Endothelial cell of umbilical vein (primary cell): Measurements from ENCODE around the gene CD93. TPM values are rescaled to one million over a fixed set of nuclear protein-coding genes. Genes with fewer than 3 reads are reported as not detected.

Source experiments
- BruUV-seq: library from RNA; stranded (reverse); fragments of 400-500 nt; replicated peaks from 2 replicates; lab custom pipeline; 2021; lab: Mats Ljungman, UMichigan
- CTCF ChIA-PET: fragments of 300-600, 350-600 bp; sonication (Branson Sonifier 250); formaldehyde crosslinking; loops from one replicate; lab custom pipeline; 2021; ENCODE audit warnings: antibody characterized with exemption, inconsistent platforms; lab: Charles Lee
- POLR2A ChIA-PET: fragments of 300-600, 350-600 bp; sonication (Branson Sonifier 250); formaldehyde crosslinking; loops from one replicate; lab custom pipeline; 2021; ENCODE audit warnings: antibody characterized with exemption, inconsistent platforms; lab: Charles Lee
- DNase-seq: peaks from one replicate; pipeline ENCODE4 v3.0.0-alpha.2; 2011; ENCODE audit warnings: low read depth, low spot score
- FAIRE-seq: peaks from 2 replicates; lab custom pipeline; 2011; peaks lifted over from hg19 to GRCh38; lab: Jason Lieb, UNC
- H2AFZ ChIP-seq: 2 replicates; pipeline ENCODE4 v1.6.0; 2012; ENCODE audit warnings: low read depth, low read length, control low read depth, inconsistent platforms
- H3K27ac ChIP-seq: 2 replicates; pipeline ENCODE4 v1.5.1; 2011; ENCODE audit warnings: low read depth, mild to moderate bottlenecking, control low read depth, low read length, moderate library complexity; ENCODE audit not compliant: insufficient read depth
- H3K27me3 ChIP-seq, 2 experiments: 2 replicates each; pipeline versions ENCODE4 v1.6.0 to v1.6.1; 2011; ENCODE audit warnings: low read length in 2 of 2, mixed read lengths in 1 of 2; ENCODE audit not compliant: control insufficient read depth in 2 of 2, insufficient read depth in 2 of 2
- H3K36me3 ChIP-seq, 2 experiments: 2 replicates in 1 of 2; 3 replicates in 1 of 2; pipeline ENCODE4 v1.5.1; 2011; ENCODE audit warnings: low read length in 2 of 2, mild to moderate bottlenecking in 1 of 2, moderate library complexity in 1 of 2; ENCODE audit not compliant: control insufficient read depth in 2 of 2, insufficient read depth in 2 of 2; ENCODE audit errors: extremely low read depth in 1 of 2
- H3K4me1 ChIP-seq: 3 replicates; pipeline ENCODE4 v1.5.1; 2011; ENCODE audit warnings: mild to moderate bottlenecking, low read length; ENCODE audit not compliant: control insufficient read depth, insufficient read depth; ENCODE audit errors: extremely low read depth
- H3K4me2 ChIP-seq: 2 replicates; pipeline ENCODE4 v1.6.1; 2011; ENCODE audit warnings: low read length, control low read depth, mixed read lengths; ENCODE audit not compliant: insufficient read depth
- H3K4me3 ChIP-seq, 3 experiments: fragments of 200-600 bp in 1 of 3; sonication (generic), shearing (Covaris generic) in 1 of 3; replicated peaks in 1 of 3; 2 replicates each; pipeline ENCODE4 v1.5.1; 2011 to 2016; ENCODE audit warnings: control low read depth in 3 of 3, low read length in 3 of 3, mild to moderate bottlenecking in 2 of 3, inconsistent platforms in 1 of 3, low read depth in 1 of 3, moderate library complexity in 1 of 3; ENCODE audit not compliant: insufficient read depth in 1 of 3
- H3K79me2 ChIP-seq: 2 replicates; pipeline ENCODE4 v1.6.0; 2012; ENCODE audit warnings: low read length, inconsistent platforms; ENCODE audit not compliant: control insufficient read depth, insufficient read depth
- H3K9ac ChIP-seq: replicated peaks from 2 replicates; pipeline ENCODE3; 2011; ENCODE audit warnings: low read length, control low read depth; ENCODE audit not compliant: insufficient read depth; ENCODE audit errors: extremely low read depth
- H3K9me1 ChIP-seq: replicated peaks from 3 replicates; pipeline ENCODE4 v1.6.0; 2011; ENCODE audit warnings: mild to moderate bottlenecking, low read length; ENCODE audit not compliant: control insufficient read depth, insufficient read depth; ENCODE audit errors: extremely low read depth
- H3K9me3 ChIP-seq: replicated peaks from 2 replicates; pipeline ENCODE4 v1.5.1; 2012; ENCODE audit warnings: low read length, inconsistent platforms; ENCODE audit not compliant: control insufficient read depth, insufficient read depth
- H4K20me1 ChIP-seq: replicated peaks from 2 replicates; pipeline ENCODE3; 2011; ENCODE audit warnings: mild to moderate bottlenecking, low read length; ENCODE audit not compliant: control insufficient read depth, insufficient read depth; ENCODE audit errors: extremely low read depth
- CTCF ChIP-seq, 2 donors: IDR thresholded peaks; 1 replicate in 1 of 2; 2 replicates in 1 of 2; pipeline ENCODE4 v1.5.1; 2011; ENCODE audit warnings: low read length in 2 of 2, mild to moderate bottlenecking in 2 of 2, moderate library complexity in 2 of 2, control low read depth in 1 of 2, inconsistent platforms in 1 of 2, low read depth in 1 of 2; ENCODE audit not compliant: insufficient read depth in 1 of 2; ENCODE audit errors: extremely low read depth in 1 of 2
- EZH2 ChIP-seq: IDR thresholded peaks from 2 replicates; pipeline ENCODE4 v1.6.1; 2012; ENCODE audit warnings: borderline replicate concordance, low read depth, mild to moderate bottlenecking, moderate library complexity, low read length, inconsistent platforms; ENCODE audit not compliant: severe bottlenecking
- FOS ChIP-seq: IDR thresholded peaks from 2 replicates; pipeline ENCODE4 v1.6.1; 2011; ENCODE audit warnings: mild to moderate bottlenecking, low read length, moderate library complexity, borderline replicate concordance; ENCODE audit not compliant: insufficient read depth
- JUN ChIP-seq: IDR thresholded peaks from 2 replicates; pipeline ENCODE4 v1.6.1; 2011; ENCODE audit warnings: borderline replicate concordance, low read depth; ENCODE audit not compliant: insufficient read length, insufficient read depth
- MAX ChIP-seq: IDR thresholded peaks from 2 replicates; pipeline ENCODE4 v1.6.1; 2011; ENCODE audit not compliant: insufficient read depth, insufficient read length
- MYC ChIP-seq: IDR thresholded peaks from one replicate; pipeline ENCODE4 v1.6.1; 2011; ENCODE audit warnings: mild to moderate bottlenecking, low read depth, low read length
- POLR2A ChIP-seq: IDR thresholded peaks from 2 replicates; pipeline ENCODE4 v1.6.1; 2012; ENCODE audit warnings: low read depth, mild to moderate bottlenecking, control low read depth, low read length
- POLR2AphosphoS5 ChIP-seq: IDR thresholded peaks from 2 replicates; pipeline ENCODE4 v1.6.1; 2012; ENCODE audit warnings: low read depth, mild to moderate bottlenecking, control low read depth, low read length, moderate library complexity; ENCODE audit not compliant: insufficient read depth
- dilution Hi-C: fragments of 300-500 bp; cut with MboI; formaldehyde crosslinking; loops from one replicate; pipeline ENCODE4 v1.15.0; 2019; ENCODE audit warnings: low sequenced_read_pairs; ENCODE audit not compliant: extremely low pct_ligation_motif_present
- intact Hi-C: fragments of 100-400 bp; cut with micrococcal nuclease; formaldehyde crosslinking; loops from one replicate; pipeline ENCODE4 v1.10.0; 2022
- polyA plus RNA-seq, 4 experiments: library from polyadenylated mRNA; depleted of rRNA in 3 of 4; stranded (reverse) in 3 of 4; unstranded in 1 of 4; fragments of >200 nt; gene quantifications; 2 replicates each; pipeline versions ENCODE4 v1.2.1 to v1.2.3, GENCODE V29; 2011 to 2012; ENCODE audit warnings: missing spikeins in 1 of 4
- total RNA-seq: library from RNA; stranded (reverse); gene quantifications from 2 replicates; pipeline ENCODE4 v1.2.3, GENCODE V29; 2021

The CD93 gene
- total and polyA plus RNA-seq, 2 donors (not counting 3 experiments of a cell fraction or from before 2014, with no cell fraction given): 180 to 413 TPM

GRCh38 chr20:23074052-23074451 lies 12.1 kb downstream of the CD93 start:
- Histone ChIP-seq H3K4me3 (no peak overlapping the region), H2AFZ (no peak overlapping the region), H3K4me2 (no peak overlapping the region), H3K36me3 (peaks cover 0 to 2% of the 10 kb centered on the region in 2 experiments), H3K9me3 (no peaks in the 10 kb centered on the region), H3K27me3 (no peaks in the 10 kb centered on the region), H3K4me1 (peaks cover 24% of the 10 kb centered on the region), H3K27ac (no peak overlapping the region), H3K9me1 (no peaks in the 10 kb centered on the region), H3K9ac (no peak overlapping the region), H4K20me1 (no peaks in the 10 kb centered on the region), H3K79me2 (no peaks in the 10 kb centered on the region)
- intact Hi-C loops: no loop called here
- TF ChIP-seq JUN (no peak), POLR2A (no peak), POLR2AphosphoS5 (no peak), FOS (no peak), MYC (no peak), MAX (no peak), CTCF (IDR thresholded peaks at IDR 0.05; ENCODE audit: extremely low read depth in 1 of 2, insufficient read depth in 1 of 2, low read depth in 1 of 2, low read length in 2 of 2) (no peak), EZH2 (no peak)
- FAIRE-seq: no peak
- CTCF ChIA-PET: no interaction called here
- DNase-seq: no peak
- BruUV-seq: no TSS peak
- dilution Hi-C loops: no loop called here
- POLR2A ChIA-PET: no interaction called here
